Choroid plexus epithelial cell (primary cell): ENCODE measurements around the gene RBM47.

Source experiments
- DNase-seq: peaks from one replicate; pipeline ENCODE4 v3.0.0-alpha.2; 2010; ENCODE audit warnings: low read depth
- H3K4me3 ChIP-seq: 2 replicates; pipeline ENCODE4 v1.5.1; 2011; ENCODE audit warnings: low read depth, mild to moderate bottlenecking, control low read depth, low read length, moderate library complexity
- TF ChIP-seq, protein P1 (sequence below): conservative IDR thresholded peaks from 2 replicates; pipeline ENCODE4 v1.5.1; 2011; ENCODE audit warnings: low read depth, mild to moderate bottlenecking, control low read depth, inconsistent platforms, low read length, moderate library complexity

RBM47 gene

DNA sequence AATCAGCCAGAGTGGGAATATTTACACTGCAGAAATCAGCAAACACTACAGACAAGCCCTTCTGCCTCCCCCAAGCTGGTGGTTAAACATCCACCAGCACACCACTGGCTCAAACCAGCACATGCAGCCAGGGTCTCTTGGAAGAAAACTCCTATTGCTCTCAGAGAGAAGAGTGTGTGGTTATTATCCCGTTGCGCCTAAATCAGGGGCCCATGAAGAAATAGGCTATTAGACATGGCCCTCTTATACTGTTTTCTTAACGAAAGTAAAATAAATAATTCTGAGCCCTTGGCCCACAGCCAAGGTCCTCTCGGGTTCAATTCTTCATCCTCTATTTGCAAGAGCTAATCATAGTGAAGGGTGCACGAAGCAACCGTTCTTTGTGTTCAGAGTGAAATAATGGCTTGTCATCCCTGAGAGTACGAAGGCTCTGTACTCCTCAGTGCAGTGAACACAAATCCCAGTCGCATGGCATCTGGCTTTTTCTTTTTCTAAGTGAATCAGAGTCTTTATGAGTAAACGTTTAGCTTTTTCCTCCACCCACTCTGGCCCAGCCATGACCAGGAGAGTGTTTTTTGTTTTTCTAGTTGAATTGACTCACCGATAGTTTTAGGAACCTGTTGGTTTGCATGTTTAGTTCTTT is 33.4 kb upstream of the RBM47 start:
- TF ChIP-seq, protein P1, sequence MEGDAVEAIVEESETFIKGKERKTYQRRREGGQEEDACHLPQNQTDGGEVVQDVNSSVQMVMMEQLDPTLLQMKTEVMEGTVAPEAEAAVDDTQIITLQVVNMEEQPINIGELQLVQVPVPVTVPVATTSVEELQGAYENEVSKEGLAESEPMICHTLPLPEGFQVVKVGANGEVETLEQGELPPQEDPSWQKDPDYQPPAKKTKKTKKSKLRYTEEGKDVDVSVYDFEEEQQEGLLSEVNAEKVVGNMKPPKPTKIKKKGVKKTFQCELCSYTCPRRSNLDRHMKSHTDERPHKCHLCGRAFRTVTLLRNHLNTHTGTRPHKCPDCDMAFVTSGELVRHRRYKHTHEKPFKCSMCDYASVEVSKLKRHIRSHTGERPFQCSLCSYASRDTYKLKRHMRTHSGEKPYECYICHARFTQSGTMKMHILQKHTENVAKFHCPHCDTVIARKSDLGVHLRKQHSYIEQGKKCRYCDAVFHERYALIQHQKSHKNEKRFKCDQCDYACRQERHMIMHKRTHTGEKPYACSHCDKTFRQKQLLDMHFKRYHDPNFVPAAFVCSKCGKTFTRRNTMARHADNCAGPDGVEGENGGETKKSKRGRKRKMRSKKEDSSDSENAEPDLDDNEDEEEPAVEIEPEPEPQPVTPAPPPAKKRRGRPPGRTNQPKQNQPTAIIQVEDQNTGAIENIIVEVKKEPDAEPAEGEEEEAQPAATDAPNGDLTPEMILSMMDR: no peak
- peak overlapping the region; percentile 23 for H3K4me3 ChIP-seq
- DNase-seq: peak; percentile 64

DNA sequence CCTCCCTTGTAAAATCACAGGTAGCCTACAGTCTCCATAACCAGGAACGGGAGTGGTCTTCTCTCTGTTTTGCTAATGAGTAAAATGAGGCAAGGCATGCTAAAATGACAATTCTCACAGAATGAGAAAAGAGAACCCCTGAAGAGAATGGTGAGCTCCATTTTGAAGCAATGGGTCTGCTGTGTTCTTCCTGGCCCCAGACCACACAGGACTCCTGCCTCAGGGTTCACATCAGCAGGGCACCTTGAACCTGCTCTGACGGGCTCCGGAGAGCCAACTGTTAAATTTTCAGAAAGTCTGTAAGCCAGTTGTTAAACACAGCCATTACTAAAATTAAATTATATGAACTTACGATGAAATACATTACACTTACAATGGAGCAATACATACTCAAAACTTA is 32.1 kb upstream of the RBM47 start:
- no peak for DNase-seq
- no peak overlapping the region for H3K4me3 ChIP-seq
- TF ChIP-seq, protein P1: no peak

DNA sequence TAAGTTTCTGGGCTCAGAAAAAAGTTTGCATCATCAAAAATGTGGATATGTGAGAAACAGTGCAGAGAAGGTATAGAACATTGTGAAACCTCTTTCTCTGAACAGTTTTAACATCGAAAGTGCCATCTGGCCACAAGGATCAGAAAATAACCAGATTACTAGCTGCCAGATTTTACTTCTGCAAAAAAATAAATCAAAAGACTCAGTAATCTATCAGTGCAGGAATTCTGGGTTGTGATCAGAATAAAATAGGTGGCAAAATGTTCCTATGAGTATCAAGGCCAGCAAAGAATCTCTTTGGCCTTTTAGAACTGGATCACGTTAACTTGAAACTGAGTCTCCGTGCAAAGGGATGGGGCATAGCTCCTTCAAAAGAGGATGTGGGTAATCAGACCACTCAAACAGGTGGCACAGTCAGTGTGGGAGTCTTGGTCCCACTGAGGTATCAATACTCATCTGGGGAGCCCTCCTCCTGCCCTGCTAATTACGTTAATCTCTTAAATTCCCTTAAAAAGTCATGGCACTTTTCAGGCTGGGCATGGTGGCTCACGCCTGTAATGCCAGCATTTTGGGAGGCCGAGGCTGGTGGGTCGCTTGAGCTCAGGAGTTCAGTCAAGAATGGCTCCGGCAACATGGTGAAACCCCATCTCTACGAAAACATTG is 26.7 kb upstream of the RBM47 start:
- DNase-seq: no peak
- TF ChIP-seq, protein P1: no peak

DNA sequence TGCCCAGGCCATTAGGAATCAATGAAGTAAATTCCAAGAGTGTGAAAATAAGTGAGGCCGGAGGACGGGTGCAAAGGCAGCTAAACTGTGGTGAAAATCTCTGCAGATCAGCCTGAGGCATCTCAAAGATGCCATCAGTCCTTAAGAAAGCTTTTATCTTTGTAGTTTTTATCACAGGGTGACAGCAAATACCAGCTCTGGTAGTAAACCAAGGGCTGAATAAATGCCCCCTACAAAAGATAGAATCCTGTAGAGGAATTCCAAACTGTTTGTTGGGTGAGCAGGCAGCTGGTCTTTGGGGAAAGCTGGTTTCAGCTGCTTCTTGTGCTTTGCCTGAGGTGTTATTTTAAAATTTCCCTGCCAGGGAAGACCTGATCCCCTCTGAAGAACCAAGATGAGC is 21.6 kb upstream of the RBM47 start:
- TF ChIP-seq, protein P1: no peak
- DNase-seq: no peak
- H3K4me3 ChIP-seq: no peak overlapping the region

More for the DNA sequence above, 26.7 kb upstream of the RBM47 start:
- no peak overlapping the region for H3K4me3 ChIP-seq

DNA sequence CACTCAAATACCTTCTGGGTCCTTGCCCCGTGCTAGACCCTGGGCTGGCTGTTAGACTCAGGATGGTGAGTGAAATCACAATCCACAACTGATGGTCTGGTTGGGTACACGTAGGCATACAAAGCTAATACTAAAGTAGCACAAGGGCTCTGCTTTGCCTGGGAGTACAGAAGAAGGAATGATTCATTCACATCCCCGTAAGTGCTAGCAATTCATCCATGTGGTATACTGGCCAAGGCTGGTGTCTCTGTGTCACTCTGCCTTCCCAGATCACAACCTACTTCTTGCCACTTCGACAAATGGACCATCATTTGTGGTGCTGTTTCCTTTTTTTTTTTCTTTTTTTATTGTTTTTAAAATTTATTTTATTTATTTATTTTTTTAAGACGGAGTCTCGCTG is 19.7 kb upstream of the RBM47 start:
- TF ChIP-seq, protein P1: no peak
- DNase-seq: no peak
- H3K4me3 ChIP-seq: no peak overlapping the region

DNA sequence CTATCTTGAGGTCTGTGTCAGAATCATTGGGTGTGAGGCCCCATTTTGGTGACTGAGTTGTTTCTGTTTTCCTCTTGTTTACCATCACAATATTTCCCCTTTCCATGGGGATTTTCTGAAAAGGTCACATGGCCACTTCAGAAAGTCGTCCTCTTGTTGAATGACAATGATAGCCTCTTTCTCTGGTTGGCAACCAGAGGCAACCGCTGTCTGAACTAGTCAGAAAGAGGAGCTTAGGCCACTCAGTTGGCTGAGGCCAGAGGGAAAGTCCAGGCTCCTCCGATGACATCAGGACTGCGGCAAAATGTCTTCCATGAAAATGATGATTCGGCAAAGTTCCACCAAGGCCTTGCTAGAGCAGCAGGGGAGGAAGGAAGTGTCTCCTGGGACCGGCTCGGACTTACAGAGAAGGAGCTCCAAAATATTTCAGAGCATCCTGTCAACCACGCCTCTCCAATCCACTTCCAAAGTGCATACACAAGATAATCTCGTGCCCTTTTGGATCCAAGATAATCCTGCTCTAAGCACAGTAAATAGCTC is 19.1 kb upstream of the RBM47 start:
- DNase-seq: no peak
- TF ChIP-seq, protein P1: no peak

DNA sequence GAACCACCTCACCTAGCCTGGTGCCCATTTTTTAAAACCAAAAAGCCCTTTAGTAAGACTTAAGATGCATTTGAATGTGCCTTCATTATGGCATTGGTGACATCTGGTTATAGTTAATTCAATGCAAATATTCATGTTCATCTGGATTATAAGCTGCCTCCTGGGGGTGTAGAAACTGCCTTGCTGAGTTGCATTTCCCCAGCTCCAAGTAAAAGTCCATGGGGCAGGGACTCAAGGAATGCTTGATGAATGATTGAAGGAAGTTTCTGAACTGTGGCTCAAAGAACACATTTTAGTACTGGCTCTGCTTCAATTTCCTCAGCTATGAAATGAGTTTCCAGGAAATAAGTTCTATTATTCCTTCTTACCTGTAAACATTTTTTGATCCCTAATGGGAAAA is 18.5 kb upstream of the RBM47 start:
- no peak for DNase-seq
- no peak overlapping the region for H3K4me3 ChIP-seq
- TF ChIP-seq, protein P1: no peak

More for the DNA sequence above, 19.1 kb upstream of the RBM47 start:
- no peak overlapping the region for H3K4me3 ChIP-seq
